ENCODE measurements around the gene FAM72B.
"Not testable (repeated sequence)": the region's sequence is repeated elsewhere in the genome, so short reads cannot be mapped to it uniquely, and the experiment has no call there.

The FAM72B gene

DNA sequence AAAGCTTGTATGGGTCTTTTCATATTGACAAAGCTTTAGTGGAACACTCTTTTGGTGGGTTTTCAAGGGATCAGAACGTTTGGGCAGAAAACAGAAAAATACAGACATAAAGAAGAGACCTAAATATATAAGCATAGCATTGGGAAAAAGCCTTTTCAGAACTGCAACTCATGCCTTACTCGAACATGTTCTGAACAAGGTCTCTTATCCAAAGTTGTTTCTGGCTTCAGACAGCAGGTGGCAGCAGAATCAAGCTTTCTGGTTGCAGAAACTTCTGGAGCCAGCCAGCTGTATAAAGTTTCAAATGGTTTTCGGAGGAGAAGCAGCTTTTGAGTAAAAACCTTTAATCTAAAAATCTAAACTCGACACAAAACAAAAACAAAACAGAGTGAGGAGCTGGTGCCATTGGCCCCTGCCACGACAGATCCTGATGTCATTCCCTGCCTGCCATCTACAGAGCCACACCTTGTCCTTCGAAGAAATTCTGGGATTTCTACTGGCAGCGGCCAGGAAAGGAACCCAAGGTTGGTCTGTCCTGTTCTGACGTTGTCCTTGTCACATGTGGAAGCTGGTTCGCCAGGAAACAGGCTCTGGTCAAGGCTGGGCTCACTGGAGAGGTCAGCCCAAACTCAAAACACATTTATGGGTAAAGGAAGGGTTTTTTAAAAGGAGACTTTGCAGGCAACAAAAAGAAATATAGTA is 35.5 kb downstream of the FAM72B start:
- DNase-seq = not testable (repeated sequence)

GRCh38 chr1:121140393-121140792 is 43.7 kb downstream of the FAM72B start:
- not testable (repeated sequence) for DNase-seq

DNA sequence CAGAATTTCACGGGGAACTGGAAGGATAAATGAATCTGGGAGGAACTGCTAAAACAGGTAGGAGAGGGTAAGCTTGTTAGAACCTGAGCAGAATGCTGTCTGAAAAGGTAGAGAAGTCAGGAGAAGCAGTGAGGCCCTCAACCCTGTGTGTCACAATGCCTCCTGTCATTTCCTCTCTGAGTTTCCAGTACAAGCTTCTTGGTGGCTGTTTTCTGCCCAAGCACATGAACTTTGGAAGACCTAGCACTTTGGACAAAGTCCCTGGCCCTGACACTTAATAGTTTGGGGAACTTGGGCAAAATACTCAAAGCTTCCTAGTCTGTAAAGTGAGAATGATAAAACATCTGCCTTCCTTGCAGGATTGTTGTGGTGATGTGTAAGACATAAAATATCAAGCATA is 52.6 kb downstream of the FAM72B start:
- DNase-seq = not testable (repeated sequence)

DNA sequence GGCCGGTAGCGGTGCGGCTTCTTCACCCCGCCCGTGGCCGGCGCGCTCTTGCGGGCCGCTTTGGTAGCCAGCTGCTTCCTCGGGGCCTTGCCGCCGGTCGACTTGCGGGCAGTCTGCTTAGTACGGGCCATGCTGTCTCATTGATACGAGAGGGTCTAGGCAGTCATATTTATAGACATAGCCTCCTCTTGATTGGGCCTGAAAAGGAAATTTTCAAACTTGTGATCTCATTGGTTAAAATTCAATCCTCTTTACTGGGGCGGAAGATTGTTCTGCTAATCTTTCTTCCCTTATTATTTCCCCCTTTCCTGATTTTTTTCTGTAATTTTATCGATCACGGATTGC is 65.7 kb downstream of the FAM72B start:
- DNase-seq = not testable (repeated sequence)

All from NCI-H226 (cell line).